GM23248 (cell line): ENCODE results near the gene BUB1B. TPM values are rescaled to one million over a fixed set of nuclear protein-coding genes. Genes with fewer than 3 reads are reported as not detected.
A peak's percentile ranks its signal among the peaks of the same experiment; 100 is the strongest.

Experiments
- DNase-seq: peaks from one replicate; pipeline ENCODE4 v3.0.0-alpha.2; 2015
- H2AFZ ChIP-seq: fragments of 200-600 bp; sonication (generic); 2 replicates; pipeline ENCODE4 v1.6.1; 2016; ENCODE audit warnings: antibody characterized with exemption
- H3F3A ChIP-seq: fragments of 200-600 bp; sonication (generic); 2 replicates; pipeline ENCODE4 v1.6.1; 2016; ENCODE audit warnings: mild to moderate bottlenecking, antibody characterized with exemption, mixed run types; ENCODE audit not compliant: insufficient read depth
- H3K27ac ChIP-seq: fragments of 200-600 bp; sonication (generic); 2 replicates; pipeline ENCODE4 v1.5.1; 2016; ENCODE audit warnings: mild to moderate bottlenecking
- H3K27me3 ChIP-seq: fragments of 200-600 bp; sonication (generic); replicated peaks from 2 replicates; pipeline ENCODE4 v1.6.1; 2016; ENCODE audit warnings: mild to moderate bottlenecking; ENCODE audit not compliant: insufficient read depth
- H3K36me3 ChIP-seq: fragments of 200-600 bp; sonication (generic); 2 replicates; pipeline ENCODE4 v1.6.1; 2016; ENCODE audit warnings: low read depth, mild to moderate bottlenecking
- H3K4me1 ChIP-seq: fragments of 200-600 bp; sonication (generic); 2 replicates; pipeline ENCODE4 v1.6.1; 2016; ENCODE audit warnings: mild to moderate bottlenecking; ENCODE audit not compliant: insufficient read depth
- H3K4me2 ChIP-seq: fragments of 200-600 bp; sonication (generic); one replicate; pipeline ENCODE4 v1.6.1; 2016; ENCODE audit warnings: mild to moderate bottlenecking; ENCODE audit not compliant: unreplicated experiment
- H3K4me3 ChIP-seq: fragments of 200-600 bp; sonication (generic); 2 replicates; pipeline ENCODE4 v1.5.1; 2016; ENCODE audit warnings: mild to moderate bottlenecking
- H3K79me2 ChIP-seq: fragments of 200-600 bp; sonication (generic); 2 replicates; pipeline ENCODE4 v1.6.1; 2016; ENCODE audit warnings: mild to moderate bottlenecking; ENCODE audit not compliant: insufficient read depth
- H3K9ac ChIP-seq: fragments of 200-600 bp; sonication (generic); 2 replicates; pipeline ENCODE4 v1.6.1; 2016; ENCODE audit warnings: mild to moderate bottlenecking
- H3K9me2 ChIP-seq: fragments of 200-600 bp; sonication (generic); 2 replicates; pipeline ENCODE4 v1.6.1; 2016; ENCODE audit warnings: mixed run types, mild to moderate bottlenecking, moderate library complexity; ENCODE audit not compliant: insufficient read depth
- H3K9me3 ChIP-seq: fragments of 200-600 bp; sonication (generic); one replicate; pipeline ENCODE4 v1.6.1; 2017; ENCODE audit warnings: low read depth
- H4K20me1 ChIP-seq: fragments of 200-600 bp; sonication (generic); 2 replicates; pipeline ENCODE4 v1.6.0; 2016; ENCODE audit not compliant: insufficient read depth
- EZH2 ChIP-seq: fragments of 200-600 bp; sonication (generic); IDR thresholded peaks from 2 replicates; pipeline ENCODE4 v1.6.1; 2018; ENCODE audit warnings: antibody characterized with exemption, mild to moderate bottlenecking; ENCODE audit not compliant: insufficient read depth, poor library complexity, severe bottlenecking
- EZH2phosphoT487 ChIP-seq: fragments of 200-600 bp; sonication (generic); IDR thresholded peaks from 2 replicates; pipeline ENCODE4 v1.6.1; 2018; ENCODE audit warnings: antibody characterized with exemption, moderate library complexity, mild to moderate bottlenecking, low read depth; ENCODE audit not compliant: insufficient read depth
- WGBS, 2 experiments: methylation state at CpG; one replicate each; pipeline ENCODE4 v1.1.6; 2015 to 2017; ENCODE audit warnings: low lambda C conversion rate in 2 of 2, low coverage in 1 of 2; ENCODE audit errors: missing lambda C conversion rate in 2 of 2; 5-methylcytosine and 5-hydroxymethylcytosine counted together
- in situ Hi-C: fragments of 300-500 bp; cut with MboI; formaldehyde crosslinking; loops from 2 replicates; pipeline ENCODE4 v1.15.0; 2020
- polyA plus RNA-seq: library from polyadenylated mRNA; unstranded; fragments of >200 nt; fragmentation: Nextera tagmentation; extraction: Ambion mirVana; gene quantifications from 2 replicates; pipeline ENCODE4 v1.2.1, GENCODE V29; 2016
- total RNA-seq: library from RNA; depleted of rRNA; stranded (reverse); fragments of >200 nt; shearing (Covaris generic); gene quantifications from 2 replicates; pipeline ENCODE4 v1.2.3, GENCODE V29; 2014

Gene BUB1B
- total and polyA plus RNA-seq, 2 experiments from 2014 or later: 9.4 to 10.2 TPM

DNA sequence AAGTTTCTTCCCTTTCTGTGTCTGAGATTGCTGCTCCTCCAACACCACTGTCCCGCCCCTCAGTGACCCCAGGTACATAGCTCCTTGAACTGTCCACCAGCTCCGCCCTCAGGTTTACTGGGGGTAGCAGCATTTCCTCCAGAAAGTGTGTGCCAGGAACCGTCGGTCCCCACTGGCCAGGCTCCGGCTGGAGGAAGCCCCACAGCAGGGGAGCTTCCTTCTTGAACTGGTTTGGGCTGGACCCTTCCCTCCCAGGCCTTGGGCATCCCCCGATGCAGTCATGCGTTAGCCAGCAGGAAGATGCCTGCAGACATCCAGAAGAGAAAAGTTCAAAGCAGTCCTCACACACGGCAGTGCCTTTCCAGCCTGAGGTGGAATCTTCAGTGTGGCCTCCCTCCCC is 97.7 kb downstream of the BUB1B start:
- TF ChIP-seq EZH2: no peak
- TF ChIP-seq EZH2phosphoT487: no peak
- H3F3A ChIP-seq: 0 out of 2 replicates have a peak, but pooled peaks cover 7% of the 10 kb centered on the region
- DNase-seq: no peak
- 62 to 65% methylated on average over 8 of the region's 8 CpGs for WGBS, 2 experiments
- no peaks in the 10 kb centered on the region for H4K20me1 ChIP-seq
- H3K4me3 ChIP-seq: no peak overlapping the region
- peaks cover 16% of the 10 kb centered on the region for H3K27me3 ChIP-seq
- H3K4me2 ChIP-seq: no peak overlapping the region
- in situ Hi-C loops: no loop called here
- no peaks in the 10 kb centered on the region for H3K79me2 ChIP-seq
- H3K36me3 ChIP-seq: no peaks in the 10 kb centered on the region
- H3K4me1 ChIP-seq: peaks cover 3% of the 10 kb centered on the region
- no peaks in the 10 kb centered on the region for H3K9me3 ChIP-seq
- no peak overlapping the region for H2AFZ ChIP-seq
- H3K27ac ChIP-seq: no peak overlapping the region
- no peak overlapping the region for H3K9ac ChIP-seq
- no peaks in the 10 kb centered on the region for H3K9me2 ChIP-seq

- TF ChIP-seq EZH2: no peak
- in situ Hi-C loops: no loop called here
- H3K9ac ChIP-seq: no peak overlapping the region
Measured at GRCh38 chr15:40259021-40259420, 98.2 kb downstream of the BUB1B start.

DNA sequence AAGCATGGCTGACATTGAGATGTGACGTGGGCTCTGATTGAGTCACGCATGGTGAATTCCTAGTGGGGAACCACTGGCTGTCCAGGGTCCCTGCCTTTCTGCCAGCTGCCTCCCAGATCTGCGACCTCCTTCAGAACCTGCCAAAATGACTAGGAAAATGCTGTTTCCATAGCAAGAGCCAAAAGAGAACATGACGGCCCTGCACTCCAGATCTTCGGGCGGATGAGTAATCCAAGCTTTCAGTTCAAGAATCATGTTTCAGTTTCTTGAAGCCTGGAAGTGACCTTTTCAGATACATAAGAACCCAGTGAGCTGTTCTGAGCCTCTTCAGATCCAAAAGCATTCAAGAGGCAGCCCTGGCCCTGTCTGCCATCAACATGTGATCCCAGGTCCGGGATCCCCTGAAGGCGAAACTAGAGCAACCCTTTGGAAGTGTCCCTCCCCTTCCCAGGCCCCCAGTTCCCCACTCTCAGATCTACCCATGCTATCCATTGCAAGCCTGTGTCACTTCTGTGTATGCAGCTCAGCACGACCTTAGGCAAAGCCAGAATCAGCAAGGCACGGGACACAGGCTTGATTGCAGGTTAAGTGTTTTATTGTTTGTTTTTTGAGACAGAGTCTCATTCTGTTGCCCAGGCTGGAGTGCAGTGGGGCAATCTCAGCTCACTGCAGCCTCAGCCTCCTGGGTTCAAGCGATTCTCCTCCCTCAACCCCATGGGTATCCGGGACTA is 102.3 kb downstream of the BUB1B start:
- Histone ChIP-seq H3K9ac (no peak overlapping the region), H3K27ac (no peak overlapping the region), H3K4me1 (peaks cover 7% of the 10 kb centered on the region), H3K9me2 (no peaks in the 10 kb centered on the region), H3K4me3 (no peak overlapping the region), H4K20me1 (no peaks in the 10 kb centered on the region), H3K79me2 (no peaks in the 10 kb centered on the region), H3K4me2 (peak overlapping the region; percentile 32), H3F3A (0 out of 2 replicates have a peak, but pooled peaks cover 7% of the 10 kb centered on the region), H2AFZ (no peak overlapping the region), H3K9me3 (no peaks in the 10 kb centered on the region), H3K36me3 (no peaks in the 10 kb centered on the region), H3K27me3 (no peaks in the 10 kb centered on the region)
- in situ Hi-C loops: no loop called here
- peak; percentile 82 for DNase-seq
- TF ChIP-seq EZH2phosphoT487 (no peak), EZH2 (no peak)
- 53 to 54% methylated on average over 12 of the region's 12 CpGs for WGBS, 2 experiments

More at GRCh38 chr15:40259021-40259420, 98.2 kb downstream of the BUB1B start:
- H3K4me3 ChIP-seq: no peak overlapping the region
- H3K79me2 ChIP-seq: no peaks in the 10 kb centered on the region
- peaks cover 3% of the 10 kb centered on the region for H3K4me1 ChIP-seq
- peaks cover 11% of the 10 kb centered on the region; the same call in 1 of the 2 replicates for H3K27me3 ChIP-seq
- no peak overlapping the region for H3K27ac ChIP-seq
- H3K4me2 ChIP-seq: no peak overlapping the region
- 0 out of 2 replicates have a peak, but pooled peaks cover 7% of the 10 kb centered on the region for H3F3A ChIP-seq
- H3K9me2 ChIP-seq: no peaks in the 10 kb centered on the region
- H3K9me3 ChIP-seq: no peaks in the 10 kb centered on the region
- WGBS, 2 experiments: 57 to 73% methylated on average over 7 of the region's 7 CpGs
- no peaks in the 10 kb centered on the region for H3K36me3 ChIP-seq
- no peak overlapping the region for H2AFZ ChIP-seq
- no peaks in the 10 kb centered on the region for H4K20me1 ChIP-seq
- DNase-seq: no peak

DNA sequence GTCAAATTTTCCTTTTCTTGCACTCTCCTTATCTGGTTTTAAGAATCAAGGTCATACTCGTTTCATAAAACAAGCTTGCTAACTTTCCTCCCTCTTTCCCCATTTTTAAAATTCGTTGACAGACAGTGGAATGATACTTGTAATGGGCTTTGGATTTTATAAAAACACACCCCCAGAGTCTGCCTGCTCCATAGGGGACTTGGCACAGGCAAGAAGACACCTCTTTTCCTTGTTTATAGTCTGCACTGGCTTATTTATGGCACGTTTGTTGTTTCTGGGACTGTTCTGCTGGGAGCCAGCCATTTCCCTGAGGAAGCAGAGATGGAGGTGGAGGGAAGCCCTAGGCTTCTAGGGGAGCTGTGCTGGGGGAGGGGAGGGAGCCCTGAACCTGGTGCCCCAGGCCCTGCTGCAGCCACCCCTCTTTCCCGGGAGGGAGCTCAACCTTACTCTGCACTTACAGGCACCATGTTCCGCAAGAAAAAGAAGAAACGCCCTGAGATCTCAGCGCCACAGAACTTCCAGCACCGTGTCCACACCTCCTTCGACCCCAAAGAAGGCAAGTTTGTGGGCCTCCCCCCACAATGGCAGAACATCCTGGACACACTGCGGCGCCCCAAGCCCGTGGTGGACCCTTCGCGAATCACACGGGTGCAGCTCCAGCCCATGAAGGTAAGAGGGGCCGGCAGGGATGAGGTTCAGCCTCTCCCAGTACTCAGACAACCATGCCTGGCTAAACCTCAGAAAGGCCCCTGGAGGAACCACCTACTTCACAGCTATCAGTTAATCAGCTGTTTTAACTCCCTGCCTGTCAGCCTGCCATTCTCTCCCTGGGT is 103.7 kb downstream of the BUB1B start:
- no peak overlapping the region for H2AFZ ChIP-seq
- H3K79me2 ChIP-seq: no peaks in the 10 kb centered on the region
- in situ Hi-C loops: no loop called here
- H3K27ac ChIP-seq: no peak overlapping the region
- no peak for DNase-seq
- H3K27me3 ChIP-seq: no peaks in the 10 kb centered on the region
- H3K36me3 ChIP-seq: no peaks in the 10 kb centered on the region
- H3K4me3 ChIP-seq: no peak overlapping the region
- no peaks in the 10 kb centered on the region for H3K9me2 ChIP-seq
- H3K9me3 ChIP-seq: no peaks in the 10 kb centered on the region
- no peak overlapping the region for H3K9ac ChIP-seq
- no peaks in the 10 kb centered on the region for H4K20me1 ChIP-seq
- no peak overlapping the region for H3K4me2 ChIP-seq
- 71 to 82% methylated on average over 16 of the region's 16 CpGs for WGBS, 2 experiments
- TF ChIP-seq EZH2phosphoT487 (no peak), EZH2 (no peak)
- H3K4me1 ChIP-seq: peaks cover 7% of the 10 kb centered on the region
- 0 out of 2 replicates have a peak, but pooled peaks cover 7% of the 10 kb centered on the region for H3F3A ChIP-seq
